ENCODE data around the gene STK24.

Gene STK24

DNA sequence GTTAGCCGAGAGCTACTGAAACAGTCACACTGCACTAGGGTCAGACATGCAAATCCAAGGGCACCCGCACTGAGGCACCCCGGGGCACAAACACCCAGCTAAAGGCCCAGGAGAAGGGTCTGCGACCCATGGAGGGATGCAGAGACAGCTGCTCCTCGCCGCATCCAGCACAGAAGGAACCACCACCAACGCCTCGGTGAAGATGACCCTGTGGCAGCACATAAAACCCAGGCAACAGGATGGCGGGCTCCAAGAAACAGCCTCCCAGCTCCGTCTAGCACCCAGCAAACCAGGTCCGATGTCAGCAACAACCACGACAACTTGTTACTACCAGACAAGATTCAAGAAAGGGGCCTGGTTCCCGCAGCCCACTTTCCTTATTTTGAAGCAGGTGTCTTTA is 82.1 kb downstream of the STK24 start:
- TF ChIP-seq, protein P1, sequence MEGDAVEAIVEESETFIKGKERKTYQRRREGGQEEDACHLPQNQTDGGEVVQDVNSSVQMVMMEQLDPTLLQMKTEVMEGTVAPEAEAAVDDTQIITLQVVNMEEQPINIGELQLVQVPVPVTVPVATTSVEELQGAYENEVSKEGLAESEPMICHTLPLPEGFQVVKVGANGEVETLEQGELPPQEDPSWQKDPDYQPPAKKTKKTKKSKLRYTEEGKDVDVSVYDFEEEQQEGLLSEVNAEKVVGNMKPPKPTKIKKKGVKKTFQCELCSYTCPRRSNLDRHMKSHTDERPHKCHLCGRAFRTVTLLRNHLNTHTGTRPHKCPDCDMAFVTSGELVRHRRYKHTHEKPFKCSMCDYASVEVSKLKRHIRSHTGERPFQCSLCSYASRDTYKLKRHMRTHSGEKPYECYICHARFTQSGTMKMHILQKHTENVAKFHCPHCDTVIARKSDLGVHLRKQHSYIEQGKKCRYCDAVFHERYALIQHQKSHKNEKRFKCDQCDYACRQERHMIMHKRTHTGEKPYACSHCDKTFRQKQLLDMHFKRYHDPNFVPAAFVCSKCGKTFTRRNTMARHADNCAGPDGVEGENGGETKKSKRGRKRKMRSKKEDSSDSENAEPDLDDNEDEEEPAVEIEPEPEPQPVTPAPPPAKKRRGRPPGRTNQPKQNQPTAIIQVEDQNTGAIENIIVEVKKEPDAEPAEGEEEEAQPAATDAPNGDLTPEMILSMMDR (IDR thresholded peaks at IDR 0.05) = no peak
- H3K36me3 Mint-ChIP-seq (ENCODE audit: low read depth) = peaks cover 31% of the 10 kb centered on the region
- H3K4me1 Mint-ChIP-seq = peaks cover 83% of the 10 kb centered on the region
- H3K9me3 Mint-ChIP-seq = peaks cover 7% of the 10 kb centered on the region
- DNase-seq = no peak
- no peak overlapping the region for H3K4me3 Mint-ChIP-seq
- H3K27me3 Mint-ChIP-seq (ENCODE audit: low read depth, poor library complexity) = peaks cover 2% of the 10 kb centered on the region
- peak overlapping the region; percentile 7 for H3K27ac Mint-ChIP-seq

DNA sequence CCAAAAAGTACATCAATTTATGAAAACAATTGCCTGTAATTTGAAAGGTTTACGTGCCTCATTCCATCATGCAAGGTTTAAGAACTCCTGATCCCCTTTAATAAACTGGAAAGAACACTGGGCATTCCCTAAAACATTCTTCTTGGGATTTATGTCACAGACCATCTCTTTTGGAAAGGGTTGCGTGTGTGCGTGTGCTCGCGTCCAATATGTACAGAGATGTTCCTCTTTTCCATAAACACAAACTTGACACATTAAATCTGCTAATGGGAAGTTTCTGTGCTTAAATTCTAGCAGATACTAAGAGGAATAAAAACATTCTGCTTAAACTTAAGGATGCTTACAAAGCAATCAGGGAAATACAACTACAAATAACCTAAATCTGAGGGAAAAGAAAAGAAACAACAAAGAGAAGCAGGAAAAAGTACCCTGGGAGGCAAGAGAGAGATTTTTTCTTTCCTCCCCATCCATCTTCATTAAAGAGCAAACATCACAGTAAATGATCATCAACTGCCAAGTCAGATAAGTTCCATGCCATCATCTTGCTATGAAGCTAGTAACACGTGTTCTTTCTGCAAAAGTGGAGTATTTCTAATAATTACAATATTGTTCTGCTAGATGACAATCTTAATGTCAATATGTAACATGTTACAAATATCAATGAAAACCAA is 83.7 kb downstream of the STK24 start:
- Mint-ChIP-seq H3K4me3 (no peak overlapping the region), H3K9me3 (peaks cover 3% of the 10 kb centered on the region), H3K4me1 (peaks cover 93% of the 10 kb centered on the region), H3K27me3 (ENCODE audit: low read depth, poor library complexity) (peaks cover 2% of the 10 kb centered on the region), H3K27ac (no peak overlapping the region), H3K36me3 (ENCODE audit: low read depth) (peaks cover 19% of the 10 kb centered on the region)
- no peak for DNase-seq
- TF ChIP-seq, protein P1 (IDR thresholded peaks at IDR 0.05) = no peak

DNA sequence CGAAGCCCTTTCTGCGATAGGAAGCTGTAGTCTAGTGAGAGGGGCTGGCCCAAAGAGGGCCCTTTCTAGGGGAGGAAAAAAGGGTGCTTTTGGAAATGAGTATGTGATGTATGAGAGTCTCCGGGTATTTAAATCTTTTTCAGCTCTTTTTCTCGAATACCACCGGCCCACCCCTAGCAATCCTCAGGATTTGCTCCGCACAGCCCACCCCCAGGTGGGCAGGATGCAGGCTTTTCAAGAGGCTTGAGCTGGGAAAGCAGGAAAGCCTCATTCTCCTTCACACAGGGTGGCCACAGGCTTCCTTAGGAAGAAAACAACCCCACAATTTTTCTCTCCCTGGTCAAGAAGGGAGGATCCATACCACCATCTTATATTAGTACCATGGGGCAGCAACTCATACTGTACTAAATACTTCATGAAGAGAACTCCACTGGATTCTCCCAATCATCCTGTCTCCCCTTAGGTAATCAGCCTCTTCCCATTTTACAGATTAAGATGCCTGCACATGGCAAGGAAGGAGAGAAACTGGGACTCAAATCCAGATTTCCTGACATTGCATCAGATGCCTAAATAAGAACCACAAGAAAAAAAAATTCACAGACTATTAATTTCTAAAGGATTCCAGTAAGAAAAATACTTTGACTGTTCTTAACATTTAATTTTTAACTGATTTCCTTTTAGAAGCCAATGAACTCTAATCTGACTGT is 84.4 kb downstream of the STK24 start:
- Mint-ChIP-seq H3K4me1 (peaks cover 93% of the 10 kb centered on the region), H3K9me3 (no peaks in the 10 kb centered on the region), H3K27me3 (ENCODE audit: low read depth, poor library complexity) (peaks cover 2% of the 10 kb centered on the region), H3K27ac (peak overlapping the region; percentile 61), H3K36me3 (ENCODE audit: low read depth) (peaks cover 12% of the 10 kb centered on the region), H3K4me3 (no peak overlapping the region)
- TF ChIP-seq, protein P1 (IDR thresholded peaks at IDR 0.05) = no peak
- no peak for DNase-seq

DNA sequence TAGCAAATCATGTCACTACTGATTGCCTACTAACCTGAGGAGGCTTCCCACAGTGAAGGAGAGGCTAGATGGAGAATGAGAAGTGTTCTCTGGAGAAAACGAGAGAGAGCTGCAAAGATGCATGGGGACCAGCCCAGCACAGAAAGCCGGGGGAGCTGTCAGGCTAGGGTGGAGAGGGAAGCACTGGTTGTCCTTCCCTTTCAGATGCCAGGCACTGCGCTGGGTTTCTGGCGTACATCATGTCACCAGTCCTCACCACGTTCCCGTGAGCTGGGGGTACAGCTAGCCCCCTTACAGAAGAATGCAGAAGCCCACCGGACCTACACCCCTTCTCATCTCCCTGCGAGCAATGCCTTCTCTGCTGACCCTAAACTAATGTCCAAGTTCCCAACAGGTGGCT is 86.0 kb downstream of the STK24 start:
- DNase-seq = no peak

DNA sequence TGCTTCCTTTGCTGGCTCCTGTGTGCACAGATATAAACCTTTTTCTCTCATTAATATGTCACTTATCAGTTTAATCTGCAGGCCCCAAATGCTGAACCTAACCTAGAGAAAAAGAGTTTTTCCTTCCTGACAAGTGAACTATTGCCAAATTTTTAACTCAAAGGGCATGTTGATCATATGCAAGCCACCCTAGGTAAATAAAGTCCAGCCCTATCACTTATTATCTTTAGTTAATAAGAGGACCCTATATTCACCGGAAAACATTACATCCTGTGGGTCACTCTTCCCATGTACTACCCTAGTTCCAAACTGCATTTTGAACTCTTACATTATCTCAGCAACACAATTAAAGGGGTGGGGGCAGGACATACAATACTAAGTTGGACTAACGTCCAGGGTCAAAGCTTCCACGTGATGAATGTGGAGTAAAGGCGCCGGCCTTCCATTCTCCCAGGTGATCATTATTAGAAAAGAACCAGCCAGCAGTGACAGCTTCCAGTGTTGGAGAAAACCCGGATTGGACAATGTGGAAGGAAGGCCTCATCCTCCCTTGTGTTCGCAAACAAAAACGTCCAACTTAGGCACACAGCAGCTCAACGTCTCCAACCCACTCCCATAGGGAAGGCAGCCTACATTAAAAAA is 86.6 kb downstream of the STK24 start:
- peaks cover 93% of the 10 kb centered on the region for H3K4me1 Mint-ChIP-seq
- peak overlapping the region; percentile 66 for H3K4me3 Mint-ChIP-seq
- no peaks in the 10 kb centered on the region for H3K9me3 Mint-ChIP-seq

More for the DNA sequence above, 86.0 kb downstream of the STK24 start:
- Mint-ChIP-seq H3K36me3 (ENCODE audit: low read depth) (peaks cover 10% of the 10 kb centered on the region), H3K4me1 (peaks cover 93% of the 10 kb centered on the region), H3K27me3 (ENCODE audit: low read depth, poor library complexity) (peaks cover 5% of the 10 kb centered on the region), H3K9me3 (no peaks in the 10 kb centered on the region), H3K27ac (peak overlapping the region; percentile 90), H3K4me3 (peak overlapping the region; percentile 66)
- TF ChIP-seq, protein P1 (IDR thresholded peaks at IDR 0.05) = no peak

More for the DNA sequence above, 86.6 kb downstream of the STK24 start:
- TF ChIP-seq, protein P1 (IDR thresholded peaks at IDR 0.05) = no peak
- Mint-ChIP-seq H3K27ac (peak overlapping the region; percentile 90), H3K36me3 (ENCODE audit: low read depth) (peaks cover 10% of the 10 kb centered on the region), H3K27me3 (ENCODE audit: low read depth, poor library complexity) (peaks cover 5% of the 10 kb centered on the region)
- no peak for DNase-seq

Data from nephron progenitor cell (in vitro differentiated cells).